ENCODE results near the gene MME.

MME gene

GRCh38 chr3:155079746-155080487 is at the start of gene MME:
Gene MME (plus strand): TSS chr3:155080319. CDS start chr3:155084168, 3,849 bp downstream.
- no peak for DNase-seq

GRCh38 chr3:155031186-155031585 is 48.9 kb upstream of the MME start:
- DNase-seq = no peak

- no peak for DNase-seq
Observed at GRCh38 chr3:155032918-155033317, 47.2 kb upstream of the MME start.

GRCh38 chr3:155034786-155035185 is 45.3 kb upstream of the MME start:
- DNase-seq = no peak

- no peak for DNase-seq
Observed at GRCh38 chr3:155035553-155035952, 44.6 kb upstream of the MME start.

- DNase-seq = no peak
Observed at GRCh38 chr3:155037508-155038202, 42.5 kb upstream of the MME start.

- DNase-seq = no peak
Observed at GRCh38 chr3:155038203-155038554, 41.9 kb upstream of the MME start.

- DNase-seq = no peak
Observed at GRCh38 chr3:155046935-155047334, 33.2 kb upstream of the MME start.

- no peak for DNase-seq
Observed at GRCh38 chr3:155047672-155048071, 32.4 kb upstream of the MME start.

GRCh38 chr3:155049959-155050358 is 30.2 kb upstream of the MME start:
- DNase-seq = no peak

- no peak for DNase-seq
Observed at GRCh38 chr3:155052470-155052869, 27.6 kb upstream of the MME start.

GRCh38 chr3:155053756-155054155 is 26.4 kb upstream of the MME start:
- no peak for DNase-seq

- DNase-seq = no peak
Observed at GRCh38 chr3:155064920-155065319, 15.2 kb upstream of the MME start.

- DNase-seq = no peak
Observed at GRCh38 chr3:155065537-155065936, 14.6 kb upstream of the MME start.

- no peak for DNase-seq
Observed at GRCh38 chr3:155069729-155070128, 10.4 kb upstream of the MME start.

GRCh38 chr3:155070316-155070715 is 9.8 kb upstream of the MME start:
- no peak for DNase-seq

- DNase-seq = no peak
Observed at GRCh38 chr3:155070932-155071387, 9.2 kb upstream of the MME start.

- DNase-seq = no peak
Observed at GRCh38 chr3:155075200-155075599, 4.9 kb upstream of the MME start.

GRCh38 chr3:155076888-155077287 is 3.2 kb upstream of the MME start:
- DNase-seq = no peak

- DNase-seq = no peak
Observed at GRCh38 chr3:155078711-155079467, 1.2 kb upstream of the MME start.

- DNase-seq = no peak
Observed at GRCh38 chr3:155079468-155079745, 712 bp upstream of the MME start.

- no peak for DNase-seq
Observed at GRCh38 chr3:155080692-155081091, 573 bp downstream of the MME start.

GRCh38 chr3:155083313-155083905 is 3.3 kb downstream of the MME start:
- DNase-seq = no peak

GRCh38 chr3:155084567-155084966 is 4.4 kb downstream of the MME start:
- no peak for DNase-seq
